ENCODE data around the gene CLGN. TPM values are rescaled to one million over a fixed set of nuclear protein-coding genes. Genes with fewer than 3 reads are reported as not detected.

Gene CLGN
- total and polyA plus RNA-seq, 10 of the 15 experiments (the other 5 are each of a cell fraction or from before 2014, with no cell fraction given) = 0.11 to 1.0 (median 0.62) TPM

- POLR2A ChIA-PET = no interaction called here
- H3K27me3 ChIP-seq (replicated peaks in 1 of 2; ENCODE audit: control insufficient read depth in 2 of 2, insufficient read depth in 2 of 2, low read length in 1 of 2) = no peaks in the 10 kb centered on the region
- DNase-seq (ENCODE audit: low read depth, low spot score) (no peak), ATAC-seq (no peak), FAIRE-seq (no peak)
- H3K4me3 ChIP-seq = no peak overlapping the region
- BruUV-seq (replicated peaks) = no TSS peak
- intact Hi-C loops (cut with micrococcal nuclease; ENCODE audit: unreplicated experiment) (no loop called here), in situ Hi-C loops (cut with MboI) (no loop called here)
- RAD21 ChIA-PET (ENCODE audit: unreplicated experiment) = interaction anchor here (1.8 kb wide), 1 partner anchor 221 kb away, joined by 3 read pairs; no protein-coding TSS in a partner anchor
- 30% methylated on average over 2 of the region's 2 CpGs for WGBS (ENCODE audit: insufficient coverage, insufficient replicate concordance, low lambda C conversion rate, missing lambda C conversion rate)
- H3K4me2 ChIP-seq (ENCODE audit: control insufficient read depth, insufficient read depth) = no peak overlapping the region
- no peak overlapping the region for H3K9ac ChIP-seq (ENCODE audit: control insufficient read depth, insufficient read depth, low read length)
- no peak overlapping the region for H3K27ac ChIP-seq (ENCODE audit: control insufficient read depth, insufficient read depth)
- H3K4me1 ChIP-seq (ENCODE audit: control insufficient read depth, insufficient read depth, low read length) = no peaks in the 10 kb centered on the region
- SMC1A ChIA-PET (ENCODE audit: uncharacterized antibody, unreplicated experiment) = interaction anchor here (1.4 to 1.7 kb wide), 2 partner anchors 12 to 451 kb away, joined by 3 to 4 read pairs; no protein-coding TSS in a partner anchor
- H3K36me3 ChIP-seq (ENCODE audit: control insufficient read depth in 2 of 2, insufficient read depth in 2 of 2, low read length in 1 of 2) = no peaks in the 10 kb centered on the region
- H2AFZ ChIP-seq (ENCODE audit: control insufficient read depth, low read depth, low read length) = no peak overlapping the region
- no peaks in the 10 kb centered on the region for H3K79me2 ChIP-seq (ENCODE audit: control insufficient read depth, insufficient read depth, low read length)
- TF ChIP-seq EZH2 (IDR thresholded peaks at IDR 0.05; ENCODE audit: borderline replicate concordance, control insufficient read depth, low read depth, low read length) (no peak), PML (IDR thresholded peaks at IDR 0.05; ENCODE audit: low read length) (no peak), TCF7 (IDR thresholded peaks at IDR 0.05; ENCODE audit: borderline replicate concordance) (no peak), MYC (IDR thresholded peaks at IDR 0.05; ENCODE audit: insufficient read depth, insufficient read length, insufficient replicate concordance, low read length, severe bottlenecking) (no peak), SREBF1 (IDR thresholded peaks at IDR 0.05; ENCODE audit: low read length) (no peak), SUZ12 (IDR thresholded peaks at IDR 0.05; ENCODE audit: unreplicated experiment) (no peak), JUNB (IDR thresholded peaks at IDR 0.05) (no peak), DPF2 (IDR thresholded peaks at IDR 0.05) (no peak), EGR1 (IDR thresholded peaks at IDR 0.05; ENCODE audit: borderline replicate concordance in 1 of 2, low read depth in 2 of 2, low read length in 2 of 2) (no peak), HDAC6 (IDR thresholded peaks at IDR 0.05; ENCODE audit: unreplicated experiment) (no peak), POLR2A (IDR thresholded peaks at IDR 0.05; ENCODE audit: low read depth, low read length) (no peak), IKZF1 (conservative IDR thresholded peaks at IDR 0.05) (no peak)
- CTCF ChIA-PET = interaction anchor here (1.2 kb wide), 1 partner anchor 40 kb away, joined by 4 read pairs; no protein-coding TSS in a partner anchor
- no peaks in the 10 kb centered on the region for H4K20me1 ChIP-seq (ENCODE audit: control insufficient read depth, insufficient read depth)
- H3K9me3 ChIP-seq (replicated peaks; ENCODE audit: control insufficient read depth, insufficient read depth, low read length) = no peaks in the 10 kb centered on the region
Observed at GRCh38 chr4:140400111-140400510, 27.3 kb downstream of the CLGN start.
